ENCODE results near the gene GPD1L. TPM values are rescaled to one million over a fixed set of nuclear protein-coding genes. Genes with fewer than 3 reads are reported as not detected.

The GPD1L gene
- polyA plus RNA-seq, 1 donor from 2014 or later, result 18.2 TPM

GRCh38 chr3:32200992-32201758 lies 94.8 kb downstream of the GPD1L start:
- H3K9me3 ChIP-seq (ENCODE audit: low read length), result no peaks in the 10 kb centered on the region
- H3K36me3 ChIP-seq (ENCODE audit: insufficient read depth, low read length), result no peaks in the 10 kb centered on the region
- no peak overlapping the region for H2AFZ ChIP-seq (ENCODE audit: low read depth, low read length)
- no peak overlapping the region for H3K27ac ChIP-seq (ENCODE audit: low read length)
- H3K9ac ChIP-seq (ENCODE audit: low read length), result no peak overlapping the region
- H4K20me1 ChIP-seq (ENCODE audit: insufficient read depth), result no peaks in the 10 kb centered on the region
- TF ChIP-seq MXI1 (conservative IDR thresholded peaks at IDR 0.05; ENCODE audit: poor library complexity, severe bottlenecking), result no peak
- TF ChIP-seq, protein P1, sequence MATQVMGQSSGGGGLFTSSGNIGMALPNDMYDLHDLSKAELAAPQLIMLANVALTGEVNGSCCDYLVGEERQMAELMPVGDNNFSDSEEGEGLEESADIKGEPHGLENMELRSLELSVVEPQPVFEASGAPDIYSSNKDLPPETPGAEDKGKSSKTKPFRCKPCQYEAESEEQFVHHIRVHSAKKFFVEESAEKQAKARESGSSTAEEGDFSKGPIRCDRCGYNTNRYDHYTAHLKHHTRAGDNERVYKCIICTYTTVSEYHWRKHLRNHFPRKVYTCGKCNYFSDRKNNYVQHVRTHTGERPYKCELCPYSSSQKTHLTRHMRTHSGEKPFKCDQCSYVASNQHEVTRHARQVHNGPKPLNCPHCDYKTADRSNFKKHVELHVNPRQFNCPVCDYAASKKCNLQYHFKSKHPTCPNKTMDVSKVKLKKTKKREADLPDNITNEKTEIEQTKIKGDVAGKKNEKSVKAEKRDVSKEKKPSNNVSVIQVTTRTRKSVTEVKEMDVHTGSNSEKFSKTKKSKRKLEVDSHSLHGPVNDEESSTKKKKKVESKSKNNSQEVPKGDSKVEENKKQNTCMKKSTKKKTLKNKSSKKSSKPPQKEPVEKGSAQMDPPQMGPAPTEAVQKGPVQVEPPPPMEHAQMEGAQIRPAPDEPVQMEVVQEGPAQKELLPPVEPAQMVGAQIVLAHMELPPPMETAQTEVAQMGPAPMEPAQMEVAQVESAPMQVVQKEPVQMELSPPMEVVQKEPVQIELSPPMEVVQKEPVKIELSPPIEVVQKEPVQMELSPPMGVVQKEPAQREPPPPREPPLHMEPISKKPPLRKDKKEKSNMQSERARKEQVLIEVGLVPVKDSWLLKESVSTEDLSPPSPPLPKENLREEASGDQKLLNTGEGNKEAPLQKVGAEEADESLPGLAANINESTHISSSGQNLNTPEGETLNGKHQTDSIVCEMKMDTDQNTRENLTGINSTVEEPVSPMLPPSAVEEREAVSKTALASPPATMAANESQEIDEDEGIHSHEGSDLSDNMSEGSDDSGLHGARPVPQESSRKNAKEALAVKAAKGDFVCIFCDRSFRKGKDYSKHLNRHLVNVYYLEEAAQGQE (IDR thresholded peaks at IDR 0.05; ENCODE audit: borderline replicate concordance), result no peak
- TF ChIP-seq SMC3 (conservative IDR thresholded peaks at IDR 0.05; ENCODE audit: poor library complexity), result no peak
- no peak for TF ChIP-seq TAF1 (IDR thresholded peaks at IDR 0.05; ENCODE audit: low read depth)
- no peak for TF ChIP-seq CTCF (IDR thresholded peaks at IDR 0.05; ENCODE audit: poor library complexity, severe bottlenecking)
- no peak for TF ChIP-seq EZH2 (IDR thresholded peaks at IDR 0.05; ENCODE audit: borderline replicate concordance, insufficient read depth, low read length, poor library complexity, severe bottlenecking)
- TF ChIP-seq EP300 (conservative IDR thresholded peaks at IDR 0.05; ENCODE audit: poor library complexity, severe bottlenecking), result no peak
- TF ChIP-seq POLR2AphosphoS5 (IDR thresholded peaks at IDR 0.05), result no peak
- no peak for TF ChIP-seq RAD21 (conservative IDR thresholded peaks at IDR 0.05)
- H3K27me3 ChIP-seq (ENCODE audit: insufficient read depth, low read depth, low read length), result no peaks in the 10 kb centered on the region
- no peaks in the 10 kb centered on the region for H3K79me2 ChIP-seq (replicated peaks; ENCODE audit: insufficient read depth, low read length)
- no peaks in the 10 kb centered on the region for H3K9me2 ChIP-seq (ENCODE audit: insufficient read depth, low read length)
- H3F3A ChIP-seq (ENCODE audit: insufficient read depth, low read length, poor library complexity, severe bottlenecking), result no peaks in the 10 kb centered on the region
- no peak overlapping the region for H3K4me3 ChIP-seq (ENCODE audit: low read length)
- no peak overlapping the region for H3K4me2 ChIP-seq (ENCODE audit: low read length)

DNA sequence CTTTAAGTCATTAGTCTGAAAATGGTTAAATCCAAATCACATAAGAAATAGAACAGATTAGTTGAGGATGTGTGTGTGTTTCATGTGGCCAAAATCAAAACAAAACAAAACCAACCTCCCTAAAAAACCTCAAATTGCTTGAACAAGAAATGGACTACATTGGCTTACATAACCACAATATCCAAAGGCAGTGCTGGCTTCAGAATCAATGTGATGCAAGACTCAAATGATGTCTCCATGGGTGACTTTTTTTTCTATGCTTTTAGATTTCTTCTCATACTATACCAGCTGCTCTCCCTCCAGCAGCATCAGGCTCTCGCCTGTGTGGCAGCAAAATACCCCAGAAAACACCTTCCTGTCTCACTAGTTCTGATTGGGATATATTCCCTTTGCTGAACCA lies 96.1 kb downstream of the GPD1L start:
- Histone ChIP-seq H3K4me3 (ENCODE audit: low read length) (no peak overlapping the region), H3K27ac (ENCODE audit: low read length) (no peak overlapping the region), H3K27me3 (ENCODE audit: insufficient read depth, low read depth, low read length) (no peaks in the 10 kb centered on the region), H3K9me2 (ENCODE audit: insufficient read depth, low read length) (no peaks in the 10 kb centered on the region), H3K4me2 (ENCODE audit: low read length) (no peak overlapping the region), H3K36me3 (ENCODE audit: insufficient read depth, low read length) (no peaks in the 10 kb centered on the region), H2AFZ (ENCODE audit: low read depth, low read length) (no peak overlapping the region), H4K20me1 (ENCODE audit: insufficient read depth) (no peaks in the 10 kb centered on the region), H3K79me2 (replicated peaks; ENCODE audit: insufficient read depth, low read length) (no peaks in the 10 kb centered on the region), H3F3A (ENCODE audit: insufficient read depth, low read length, poor library complexity, severe bottlenecking) (no peaks in the 10 kb centered on the region), H3K9ac (ENCODE audit: low read length) (no peak overlapping the region), H3K9me3 (ENCODE audit: low read length) (no peaks in the 10 kb centered on the region)
- TF ChIP-seq TAF1 (IDR thresholded peaks at IDR 0.05; ENCODE audit: low read depth) (no peak), POLR2AphosphoS5 (IDR thresholded peaks at IDR 0.05) (no peak), SMC3 (conservative IDR thresholded peaks at IDR 0.05; ENCODE audit: poor library complexity) (no peak), CTCF (IDR thresholded peaks at IDR 0.05; ENCODE audit: poor library complexity, severe bottlenecking) (no peak), RAD21 (conservative IDR thresholded peaks at IDR 0.05) (no peak), EZH2 (IDR thresholded peaks at IDR 0.05; ENCODE audit: borderline replicate concordance, insufficient read depth, low read length, poor library complexity, severe bottlenecking) (no peak), MXI1 (conservative IDR thresholded peaks at IDR 0.05; ENCODE audit: poor library complexity, severe bottlenecking) (no peak), EP300 (conservative IDR thresholded peaks at IDR 0.05; ENCODE audit: poor library complexity, severe bottlenecking) (no peak)
- TF ChIP-seq, protein P1 (IDR thresholded peaks at IDR 0.05; ENCODE audit: borderline replicate concordance), result no peak
